Measurements from ENCODE around the gene ZFAND3. TPM values are rescaled to one million over a fixed set of nuclear protein-coding genes. Genes with fewer than 3 reads are reported as not detected.

ZFAND3 gene
- polyA plus RNA-seq, 1 donor from 2014 or later, result 19.7 TPM

DNA sequence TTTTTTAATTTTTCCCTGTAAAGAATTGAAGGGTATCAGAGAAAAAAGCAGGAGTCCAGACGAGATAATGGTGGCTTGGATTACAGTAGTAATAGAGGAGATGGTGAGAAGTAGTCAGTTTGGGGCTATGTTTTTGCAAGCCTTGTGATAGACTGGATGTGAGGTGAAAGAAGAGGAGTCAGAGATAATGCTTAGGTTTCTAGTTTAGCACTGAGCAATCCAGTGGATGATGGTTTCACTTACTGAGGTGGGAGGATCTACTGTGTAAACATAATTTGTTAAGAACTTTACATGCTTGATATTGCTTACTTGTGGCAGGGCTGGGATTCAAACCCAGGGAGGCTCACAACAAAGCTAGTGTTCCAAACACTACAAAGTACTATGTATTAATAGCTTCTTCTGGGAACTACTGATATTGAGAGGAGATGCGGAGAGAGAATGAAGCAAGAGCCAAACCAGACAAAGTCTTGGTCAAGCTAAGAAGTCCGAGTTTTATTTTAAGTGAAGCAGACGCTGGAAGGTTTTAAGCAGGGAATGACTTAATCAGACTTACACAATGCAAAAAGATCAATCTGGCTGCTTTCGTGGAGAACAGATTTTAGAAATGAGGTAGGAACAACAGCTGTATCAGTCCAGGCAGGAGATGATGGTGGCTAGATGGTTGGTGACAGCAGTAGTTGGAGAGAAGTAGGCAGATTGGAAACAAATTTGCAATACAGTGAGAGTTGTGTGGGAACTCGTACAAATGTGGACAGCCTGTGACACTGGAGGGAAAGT is 58.0 kb downstream of the ZFAND3 start:
- H3K9me3 ChIP-seq (ENCODE audit: low read length), result no peaks in the 10 kb centered on the region
- TF ChIP-seq EZH2 (IDR thresholded peaks at IDR 0.05; ENCODE audit: borderline replicate concordance, insufficient read depth, low read length, poor library complexity, severe bottlenecking), result no peak
- TF ChIP-seq RAD21 (conservative IDR thresholded peaks at IDR 0.05), result no peak
- TF ChIP-seq SMC3 (conservative IDR thresholded peaks at IDR 0.05; ENCODE audit: poor library complexity), result no peak
- no peak for TF ChIP-seq TAF1 (IDR thresholded peaks at IDR 0.05; ENCODE audit: low read depth)
- no peak for TF ChIP-seq POLR2AphosphoS5 (IDR thresholded peaks at IDR 0.05)
- TF ChIP-seq EP300 (conservative IDR thresholded peaks at IDR 0.05; ENCODE audit: poor library complexity, severe bottlenecking), result no peak
- no peak for TF ChIP-seq MXI1 (conservative IDR thresholded peaks at IDR 0.05; ENCODE audit: poor library complexity, severe bottlenecking)
- TF ChIP-seq, protein P1, sequence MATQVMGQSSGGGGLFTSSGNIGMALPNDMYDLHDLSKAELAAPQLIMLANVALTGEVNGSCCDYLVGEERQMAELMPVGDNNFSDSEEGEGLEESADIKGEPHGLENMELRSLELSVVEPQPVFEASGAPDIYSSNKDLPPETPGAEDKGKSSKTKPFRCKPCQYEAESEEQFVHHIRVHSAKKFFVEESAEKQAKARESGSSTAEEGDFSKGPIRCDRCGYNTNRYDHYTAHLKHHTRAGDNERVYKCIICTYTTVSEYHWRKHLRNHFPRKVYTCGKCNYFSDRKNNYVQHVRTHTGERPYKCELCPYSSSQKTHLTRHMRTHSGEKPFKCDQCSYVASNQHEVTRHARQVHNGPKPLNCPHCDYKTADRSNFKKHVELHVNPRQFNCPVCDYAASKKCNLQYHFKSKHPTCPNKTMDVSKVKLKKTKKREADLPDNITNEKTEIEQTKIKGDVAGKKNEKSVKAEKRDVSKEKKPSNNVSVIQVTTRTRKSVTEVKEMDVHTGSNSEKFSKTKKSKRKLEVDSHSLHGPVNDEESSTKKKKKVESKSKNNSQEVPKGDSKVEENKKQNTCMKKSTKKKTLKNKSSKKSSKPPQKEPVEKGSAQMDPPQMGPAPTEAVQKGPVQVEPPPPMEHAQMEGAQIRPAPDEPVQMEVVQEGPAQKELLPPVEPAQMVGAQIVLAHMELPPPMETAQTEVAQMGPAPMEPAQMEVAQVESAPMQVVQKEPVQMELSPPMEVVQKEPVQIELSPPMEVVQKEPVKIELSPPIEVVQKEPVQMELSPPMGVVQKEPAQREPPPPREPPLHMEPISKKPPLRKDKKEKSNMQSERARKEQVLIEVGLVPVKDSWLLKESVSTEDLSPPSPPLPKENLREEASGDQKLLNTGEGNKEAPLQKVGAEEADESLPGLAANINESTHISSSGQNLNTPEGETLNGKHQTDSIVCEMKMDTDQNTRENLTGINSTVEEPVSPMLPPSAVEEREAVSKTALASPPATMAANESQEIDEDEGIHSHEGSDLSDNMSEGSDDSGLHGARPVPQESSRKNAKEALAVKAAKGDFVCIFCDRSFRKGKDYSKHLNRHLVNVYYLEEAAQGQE (IDR thresholded peaks at IDR 0.05; ENCODE audit: borderline replicate concordance), result no peak
- TF ChIP-seq, protein P2, sequence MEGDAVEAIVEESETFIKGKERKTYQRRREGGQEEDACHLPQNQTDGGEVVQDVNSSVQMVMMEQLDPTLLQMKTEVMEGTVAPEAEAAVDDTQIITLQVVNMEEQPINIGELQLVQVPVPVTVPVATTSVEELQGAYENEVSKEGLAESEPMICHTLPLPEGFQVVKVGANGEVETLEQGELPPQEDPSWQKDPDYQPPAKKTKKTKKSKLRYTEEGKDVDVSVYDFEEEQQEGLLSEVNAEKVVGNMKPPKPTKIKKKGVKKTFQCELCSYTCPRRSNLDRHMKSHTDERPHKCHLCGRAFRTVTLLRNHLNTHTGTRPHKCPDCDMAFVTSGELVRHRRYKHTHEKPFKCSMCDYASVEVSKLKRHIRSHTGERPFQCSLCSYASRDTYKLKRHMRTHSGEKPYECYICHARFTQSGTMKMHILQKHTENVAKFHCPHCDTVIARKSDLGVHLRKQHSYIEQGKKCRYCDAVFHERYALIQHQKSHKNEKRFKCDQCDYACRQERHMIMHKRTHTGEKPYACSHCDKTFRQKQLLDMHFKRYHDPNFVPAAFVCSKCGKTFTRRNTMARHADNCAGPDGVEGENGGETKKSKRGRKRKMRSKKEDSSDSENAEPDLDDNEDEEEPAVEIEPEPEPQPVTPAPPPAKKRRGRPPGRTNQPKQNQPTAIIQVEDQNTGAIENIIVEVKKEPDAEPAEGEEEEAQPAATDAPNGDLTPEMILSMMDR (IDR thresholded peaks at IDR 0.05; ENCODE audit: poor library complexity, severe bottlenecking), result no peak
- H3K79me2 ChIP-seq (replicated peaks; ENCODE audit: insufficient read depth, low read length), result peaks cover 55% of the 10 kb centered on the region
- no peak overlapping the region for H2AFZ ChIP-seq (ENCODE audit: low read depth, low read length)
- H3K36me3 ChIP-seq (ENCODE audit: insufficient read depth, low read length), result no peaks in the 10 kb centered on the region
- H3K9ac ChIP-seq (ENCODE audit: low read length), result no peak overlapping the region
- no peaks in the 10 kb centered on the region for H3K9me2 ChIP-seq (ENCODE audit: insufficient read depth, low read length)
- H4K20me1 ChIP-seq (ENCODE audit: insufficient read depth), result peaks cover 3% of the 10 kb centered on the region
- no peaks in the 10 kb centered on the region for H3K27me3 ChIP-seq (ENCODE audit: insufficient read depth, low read depth, low read length)
- no peaks in the 10 kb centered on the region for H3F3A ChIP-seq (ENCODE audit: insufficient read depth, low read length, poor library complexity, severe bottlenecking)
- H3K4me2 ChIP-seq (ENCODE audit: low read length), result no peak overlapping the region
- H3K27ac ChIP-seq (ENCODE audit: low read length), result no peak overlapping the region
- H3K4me3 ChIP-seq (ENCODE audit: low read length), result no peak overlapping the region

DNA sequence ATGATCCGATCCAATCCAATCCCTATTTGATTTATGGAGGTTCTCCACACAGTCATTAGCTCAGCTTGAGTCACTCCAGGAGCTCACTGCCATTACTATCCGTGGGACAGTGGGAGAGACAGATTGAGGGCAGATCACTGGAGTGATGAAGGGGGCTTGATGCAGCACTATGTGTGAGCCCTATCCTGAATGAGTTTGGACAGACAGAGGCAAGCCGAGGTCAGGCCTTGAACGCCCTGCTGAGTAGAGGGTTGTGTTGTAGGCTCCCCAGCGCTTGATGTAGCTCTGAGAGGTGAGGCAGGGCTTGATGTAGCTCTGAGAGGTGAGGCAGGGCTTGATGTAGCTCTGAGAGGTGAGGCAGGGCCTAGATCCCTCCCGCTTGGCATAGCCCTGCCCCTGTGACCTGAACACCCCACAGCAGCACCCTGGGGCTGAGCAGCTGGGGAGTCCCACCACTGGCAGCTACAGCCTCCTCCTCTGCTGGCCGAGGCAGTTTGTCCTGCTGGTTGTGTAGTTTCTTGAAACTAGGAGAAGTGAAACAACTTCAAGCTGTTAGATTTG is 58.7 kb downstream of the ZFAND3 start:
- H2AFZ ChIP-seq (ENCODE audit: low read depth, low read length), result no peak overlapping the region
- H3K79me2 ChIP-seq (replicated peaks; ENCODE audit: insufficient read depth, low read length), result peaks cover 55% of the 10 kb centered on the region
- H4K20me1 ChIP-seq (ENCODE audit: insufficient read depth), result peaks cover 3% of the 10 kb centered on the region
- no peak overlapping the region for H3K4me2 ChIP-seq (ENCODE audit: low read length)
- H3K36me3 ChIP-seq (ENCODE audit: insufficient read depth, low read length), result no peaks in the 10 kb centered on the region
- H3K9me2 ChIP-seq (ENCODE audit: insufficient read depth, low read length), result no peaks in the 10 kb centered on the region
- H3K27ac ChIP-seq (ENCODE audit: low read length), result no peak overlapping the region
- no peaks in the 10 kb centered on the region for H3K27me3 ChIP-seq (ENCODE audit: insufficient read depth, low read depth, low read length)
- no peaks in the 10 kb centered on the region for H3K9me3 ChIP-seq (ENCODE audit: low read length)
- no peak overlapping the region for H3K4me3 ChIP-seq (ENCODE audit: low read length)
- no peaks in the 10 kb centered on the region for H3F3A ChIP-seq (ENCODE audit: insufficient read depth, low read length, poor library complexity, severe bottlenecking)
- TF ChIP-seq TAF1 (IDR thresholded peaks at IDR 0.05; ENCODE audit: low read depth) (no peak), POLR2AphosphoS5 (IDR thresholded peaks at IDR 0.05) (no peak), MXI1 (conservative IDR thresholded peaks at IDR 0.05; ENCODE audit: poor library complexity, severe bottlenecking) (no peak), EP300 (conservative IDR thresholded peaks at IDR 0.05; ENCODE audit: poor library complexity, severe bottlenecking) (no peak), SMC3 (conservative IDR thresholded peaks at IDR 0.05; ENCODE audit: poor library complexity) (no peak), RAD21 (conservative IDR thresholded peaks at IDR 0.05) (no peak), EZH2 (IDR thresholded peaks at IDR 0.05; ENCODE audit: borderline replicate concordance, insufficient read depth, low read length, poor library complexity, severe bottlenecking) (no peak)
- TF ChIP-seq, protein P1 (IDR thresholded peaks at IDR 0.05; ENCODE audit: borderline replicate concordance), result no peak
- TF ChIP-seq, protein P2 (IDR thresholded peaks at IDR 0.05; ENCODE audit: poor library complexity, severe bottlenecking), result no peak
- no peak overlapping the region for H3K9ac ChIP-seq (ENCODE audit: low read length)

All from neural cell (in vitro differentiated cells).